Measurements from ENCODE around the gene TBXAS1. TPM values are rescaled to one million over a fixed set of nuclear protein-coding genes. Genes with fewer than 3 reads are reported as not detected.
"Not testable (repeated sequence)": the region's sequence is repeated elsewhere in the genome, so short reads cannot be mapped to it uniquely, and the experiment has no call there.

TBXAS1 gene
- total and polyA plus RNA-seq, 2 experiments from 2014 or later = 1.3 TPM; not detected in 1

- TF ChIP-seq ZNF462 (CRISPR knock-in tag; IDR thresholded peaks at IDR 0.05) = no peak
Measured at GRCh38 chr7:139842401-139843210, 13.5 kb downstream of the TBXAS1 start (continued).

GRCh38 chr7:139843211-139843537 is 14.1 kb downstream of the TBXAS1 start:
- H3K9me3 Mint-ChIP-seq; H3K36me3 Mint-ChIP-seq (ENCODE audit: low read depth); DNase-seq (ENCODE audit: low spot score); H3K27ac Mint-ChIP-seq; H3K4me1 Mint-ChIP-seq; H3K79me2 ChIP-seq (replicated peaks; ENCODE audit: insufficient read depth); H3K27me3 ChIP-seq (ENCODE audit: insufficient read depth); H3K27ac ChIP-seq (ENCODE audit: low read depth); H4K20me1 ChIP-seq (replicated peaks; ENCODE audit: insufficient read depth); H3K4me3 Mint-ChIP-seq; H3K36me3 ChIP-seq (ENCODE audit: insufficient read depth); H3K4me3 ChIP-seq; H3K9me2 ChIP-seq (ENCODE audit: insufficient read depth); H3K4me2 ChIP-seq; H3F3A ChIP-seq (replicated peaks; ENCODE audit: low read depth); H2AFZ ChIP-seq; H3K27me3 Mint-ChIP-seq (ENCODE audit: insufficient read depth, low read depth, poor library complexity); ATAC-seq; H3K4me1 ChIP-seq (ENCODE audit: insufficient read depth): not testable (repeated sequence)

GRCh38 chr7:139844779-139845442 is 15.8 kb downstream of the TBXAS1 start:
- no peak overlapping the region for H3K27ac Mint-ChIP-seq
- peaks cover 2% of the 10 kb centered on the region for H3K27me3 Mint-ChIP-seq (ENCODE audit: insufficient read depth, low read depth, poor library complexity)
- no peak; the same call in 2 of the 3 replicates for ATAC-seq
- no peaks in the 10 kb centered on the region for H3K36me3 Mint-ChIP-seq (ENCODE audit: low read depth)
- DNase-seq (ENCODE audit: low spot score) = no peak
- Histone ChIP-seq H4K20me1 (replicated peaks; ENCODE audit: insufficient read depth) (no peaks in the 10 kb centered on the region), H3K27ac (ENCODE audit: low read depth) (no peak overlapping the region), H3K4me2 (no peak overlapping the region), H3F3A (replicated peaks; ENCODE audit: low read depth) (no peaks in the 10 kb centered on the region), H3K9me2 (ENCODE audit: insufficient read depth) (peaks cover 5% of the 10 kb centered on the region; the same call in 1 of the 2 replicates), H3K4me3 (no peak overlapping the region), H3K36me3 (ENCODE audit: insufficient read depth) (0 out of 2 replicates have a peak, but pooled peaks cover 3% of the 10 kb centered on the region), H3K4me1 (ENCODE audit: insufficient read depth) (no peaks in the 10 kb centered on the region), H2AFZ (no peak overlapping the region; the same call in 1 of the 2 replicates), H3K27me3 (ENCODE audit: insufficient read depth) (no peaks in the 10 kb centered on the region), H3K79me2 (replicated peaks; ENCODE audit: insufficient read depth) (no peaks in the 10 kb centered on the region)
- peaks cover 3% of the 10 kb centered on the region; the same call in 1 of the 3 replicates for H3K9me3 Mint-ChIP-seq
- H3K4me1 Mint-ChIP-seq = no peaks in the 10 kb centered on the region; the same call in 2 of the 3 replicates
- H3K4me3 Mint-ChIP-seq = no peak overlapping the region
- TF ChIP-seq ETS1 (IDR thresholded peaks at IDR 0.05) (no peak), STAT1 (IDR thresholded peaks at IDR 0.05; ENCODE audit: unreplicated experiment) (no peak), REST (IDR thresholded peaks at IDR 0.05; ENCODE audit: unreplicated experiment) (no peak), ZNF114 (CRISPR knock-in tag; IDR thresholded peaks at IDR 0.05) (no peak), CREB1 (CRISPR knock-in tag; IDR thresholded peaks at IDR 0.05; ENCODE audit: low read depth) (no peak), NANOG (IDR thresholded peaks at IDR 0.05; ENCODE audit: borderline replicate concordance) (no peak)
